Breast epithelium (tissue), 4 donors: ENCODE data around the gene SLC25A33. TPM values are rescaled to one million over a fixed set of nuclear protein-coding genes. Genes with fewer than 3 reads are reported as not detected.

Source experiments
- DNase-seq, 2 donors: peaks; one replicate each; pipeline ENCODE4 v3.0.0-alpha.2; 2019; ENCODE audit warnings: low spot score in 2 of 2
- H3K27ac ChIP-seq, 2 donors: fragments of 200-600 bp; sonication (generic) in 1 of 2; one replicate each; pipeline ENCODE4 v1.5.1; 2016 to 2019; ENCODE audit warnings: mild to moderate bottlenecking in 1 of 2
- H3K27me3 ChIP-seq, 2 donors: fragments of 200-600 bp; sonication (generic) in 1 of 2; one replicate each; pipeline versions ENCODE4 v1.5.1 to v1.6.0; 2017 to 2019; ENCODE audit warnings: control low read depth in 1 of 2, mild to moderate bottlenecking in 1 of 2
- H3K36me3 ChIP-seq: fragments of 200-600 bp; one replicate; pipeline ENCODE4 v1.5.1; 2019
- H3K4me1 ChIP-seq, 2 donors: fragments of 200-600 bp; sonication (generic); one replicate each; pipeline ENCODE4 v1.5.1; 2016 to 2019; ENCODE audit warnings: control low read depth in 1 of 2
- H3K4me3 ChIP-seq, 3 donors: fragments of 200-600 bp; sonication (generic); 1 replicate in 2 of 3; 2 replicates in 1 of 3; pipeline ENCODE4 v1.5.1; 2016 to 2019; ENCODE audit warnings: mild to moderate bottlenecking in 3 of 3, moderate library complexity in 2 of 3
- H3K9me3 ChIP-seq, 2 donors: fragments of 200-600 bp; sonication (generic) in 1 of 2; one replicate each; pipeline ENCODE4 v1.5.1; 2016 to 2019; ENCODE audit warnings: control low read depth in 1 of 2
- CTCF ChIP-seq, 3 donors: fragments of 450-650 bp; IDR thresholded peaks; one replicate each; pipeline ENCODE4 v1.5.1; 2016 to 2017; ENCODE audit warnings: antibody characterized with exemption in 3 of 3, mild to moderate bottlenecking in 3 of 3, moderate library complexity in 3 of 3
- POLR2A ChIP-seq: fragments of 450-650 bp; IDR thresholded peaks from one replicate; pipeline ENCODE4 v1.6.1; 2016; ENCODE audit warnings: antibody characterized with exemption, mild to moderate bottlenecking, moderate library complexity
- POLR2AphosphoS5 ChIP-seq, 3 donors: sonication (generic); formaldehyde crosslinking; IDR thresholded peaks; one replicate each; pipeline ENCODE4 v1.6.1; 2017; ENCODE audit warnings: antibody characterized with exemption in 3 of 3
- intact Hi-C: fragments of 100-400 bp; cut with DNase I; formaldehyde crosslinking; loops from one replicate; pipeline ENCODE4 v1.15.1; 2023; ENCODE audit warnings: low total_unique reads
- total RNA-seq, 3 donors: library from RNA; depleted of rRNA; stranded (reverse); fragments of >200 nt; gene quantifications; one replicate each; pipeline ENCODE4 v1.1.0, GENCODE V29; 2016

SLC25A33 gene
- total RNA-seq, 3 donors from 2014 or later = 8.8 to 17.6 (median 10.7) TPM

- Histone ChIP-seq H3K36me3 (no peaks in the 10 kb centered on the region), H3K27ac (no peak overlapping the region), H3K4me1 (no peaks in the 10 kb centered on the region), H3K9me3 (no peaks in the 10 kb centered on the region), H3K4me3 (no peak overlapping the region), H3K27me3 (no peaks in the 10 kb centered on the region)
- intact Hi-C loops = loop anchor here (10.0 kb wide), 1 partner anchor 81 kb away; no protein-coding TSS in a partner anchor
- DNase-seq = no peak
- TF ChIP-seq CTCF (IDR thresholded peaks at IDR 0.05) = no peak
Measured at GRCh38 chr1:9575486-9575885, 36.2 kb downstream of the SLC25A33 start.

- no peak for DNase-seq
- intact Hi-C loops = loop anchor here (10.0 kb wide), 1 partner anchor 82 kb away; no protein-coding TSS in a partner anchor
- H3K36me3 ChIP-seq = no peaks in the 10 kb centered on the region
- H3K9me3 ChIP-seq = no peaks in the 10 kb centered on the region
- TF ChIP-seq POLR2AphosphoS5 (IDR thresholded peaks at IDR 0.05) = no peak
- no peak for TF ChIP-seq CTCF (IDR thresholded peaks at IDR 0.05)
- no peak for TF ChIP-seq POLR2A
- H3K4me1 ChIP-seq = no peaks in the 10 kb centered on the region
- H3K27ac ChIP-seq = no peak overlapping the region
- H3K4me3 ChIP-seq = no peak overlapping the region
- no peaks in the 10 kb centered on the region for H3K27me3 ChIP-seq
Measured at GRCh38 chr1:9576903-9577302, 37.6 kb downstream of the SLC25A33 start.

- Histone ChIP-seq H3K9me3 (no peaks in the 10 kb centered on the region), H3K4me3 (no peak overlapping the region), H3K36me3 (no peaks in the 10 kb centered on the region), H3K4me1 (no peaks in the 10 kb centered on the region), H3K27me3 (no peaks in the 10 kb centered on the region), H3K27ac (no peak overlapping the region)
- intact Hi-C loops = loop anchor here (10.0 kb wide), 1 partner anchor 83 kb away; no protein-coding TSS in a partner anchor
- TF ChIP-seq POLR2A (no peak), POLR2AphosphoS5 (IDR thresholded peaks at IDR 0.05) (no peak), CTCF (IDR thresholded peaks at IDR 0.05) (peak in 1 of 3 donors; percentile 5)
- no peak for DNase-seq
Measured at GRCh38 chr1:9577423-9577822, 38.2 kb downstream of the SLC25A33 start.

- no peaks in the 10 kb centered on the region for H3K36me3 ChIP-seq
- TF ChIP-seq CTCF (IDR thresholded peaks at IDR 0.05) (no peak), POLR2AphosphoS5 (IDR thresholded peaks at IDR 0.05) (no peak), POLR2A (no peak)
Measured at GRCh38 chr1:9580942-9581341, 41.7 kb downstream of the SLC25A33 start.

GRCh38 chr1:9586147-9586766 is 47.0 kb downstream of the SLC25A33 start:
- TF ChIP-seq POLR2AphosphoS5 (IDR thresholded peaks at IDR 0.05) = no peak
- TF ChIP-seq CTCF (IDR thresholded peaks at IDR 0.05) = no peak
- TF ChIP-seq POLR2A = no peak
- Histone ChIP-seq H3K9me3 (no peaks in the 10 kb centered on the region), H3K27ac (no peak overlapping the region), H3K27me3 (no peaks in the 10 kb centered on the region), H3K36me3 (no peaks in the 10 kb centered on the region), H3K4me1 (peaks cover 0 to 8% of the 10 kb centered on the region in 2 donors), H3K4me3 (no peak overlapping the region)
- intact Hi-C loops = no loop called here
- DNase-seq = no peak

More at GRCh38 chr1:9580942-9581341, 41.7 kb downstream of the SLC25A33 start:
- Histone ChIP-seq H3K27me3 (no peaks in the 10 kb centered on the region), H3K4me3 (no peak overlapping the region), H3K4me1 (no peaks in the 10 kb centered on the region), H3K9me3 (no peaks in the 10 kb centered on the region), H3K27ac (no peak overlapping the region)
- intact Hi-C loops = no loop called here
- DNase-seq = no peak
